Central memory CD8-positive, alpha-beta T cell (primary cell): ENCODE results near the gene RARS1.

Experiments used
- ATAC-seq: fragments of 150-1000 bp; cut with Tn5 transposase; replicated peaks from 2 replicates; pipeline ENCODE4 v1.10.0; 2022; ENCODE audit warnings: mild to moderate bottlenecking, moderate FRiP score, moderate number of reproducible peaks; ENCODE audit not compliant: poor library complexity, severe bottlenecking; ENCODE audit errors: extremely low read depth
- DNase-seq, 2 donors: peaks; one replicate each; pipeline ENCODE4 v3.0.0; 2021; ENCODE audit warnings: low spot score in 2 of 2
- H3K27ac Mint-ChIP-seq: one replicate; pipeline ENCODE4 v1.8.0; 2022; ENCODE audit warnings: low read depth, mild to moderate bottlenecking, moderate library complexity, mixed read lengths
- H3K27me3 Mint-ChIP-seq: one replicate; pipeline ENCODE4 v1.8.0; 2022; ENCODE audit warnings: mixed read lengths
- H3K36me3 Mint-ChIP-seq: one replicate; pipeline ENCODE4 v1.8.0; 2022; ENCODE audit warnings: mild to moderate bottlenecking, moderate library complexity, mixed read lengths; ENCODE audit not compliant: insufficient read depth
- H3K4me1 Mint-ChIP-seq: one replicate; pipeline ENCODE4 v1.8.0; 2022; ENCODE audit warnings: mixed read lengths
- H3K4me3 Mint-ChIP-seq: one replicate; pipeline ENCODE4 v1.8.0; 2022; ENCODE audit warnings: mild to moderate bottlenecking, moderate library complexity, mixed read lengths
- H3K9me3 Mint-ChIP-seq: one replicate; pipeline ENCODE4 v1.8.0; 2022; ENCODE audit warnings: mixed read lengths

RARS1 gene

DNA sequence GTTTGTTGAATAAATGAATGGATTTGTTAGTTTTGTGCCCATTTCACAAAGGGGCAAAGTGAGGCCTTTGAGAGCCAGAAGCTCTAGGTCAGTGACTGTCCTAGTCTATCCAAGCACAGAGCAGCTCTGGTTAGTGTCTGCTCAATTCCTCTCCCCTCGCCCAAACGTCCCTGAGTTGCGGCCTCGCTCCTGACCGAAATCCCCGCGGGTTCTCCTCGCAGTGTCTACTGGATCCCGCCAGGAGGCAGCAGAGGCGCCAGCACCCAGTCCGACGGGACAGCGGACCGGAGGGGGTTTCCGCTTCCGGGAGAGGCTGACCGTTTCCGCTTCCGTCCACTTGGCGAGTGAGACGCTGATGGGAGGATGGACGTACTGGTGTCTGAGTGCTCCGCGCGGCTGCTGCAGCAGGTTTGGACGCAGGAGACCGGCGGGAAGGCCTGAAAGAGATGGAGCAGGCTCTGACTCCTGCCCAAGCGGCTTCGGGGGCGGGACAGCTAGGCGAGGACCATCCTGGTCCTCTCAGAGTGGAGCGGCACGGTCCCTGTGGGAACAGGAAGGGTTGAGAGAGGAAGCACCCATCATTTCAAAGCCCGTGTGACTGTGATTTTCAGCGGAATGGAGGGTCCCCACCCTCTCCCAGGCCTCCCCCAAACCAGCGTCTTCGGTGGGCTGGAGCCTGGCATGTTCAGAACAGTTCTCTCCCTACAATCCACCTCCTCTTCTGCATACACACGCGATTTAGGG, at the start of gene RARS1:
Gene RARS1, plus strand, starts transcription at position 336 of the 744 bp plus-strand sequence. Its CDS starts 28 bp downstream, at position 364.
- Mint-ChIP-seq H3K9me3 (no peaks in the 10 kb centered on the region), H3K27me3 (no peaks in the 10 kb centered on the region), H3K27ac (peak within 1 kb of the TSS; percentile 96), H3K4me1 (peaks cover 40% of the 10 kb centered on the region), H3K36me3 (peaks cover 43% of the 10 kb centered on the region), H3K4me3 (peak within 1 kb of the TSS; percentile 100)
- DNase-seq = peak; percentile 74 to 80
- ATAC-seq = peak; percentile 87

DNA sequence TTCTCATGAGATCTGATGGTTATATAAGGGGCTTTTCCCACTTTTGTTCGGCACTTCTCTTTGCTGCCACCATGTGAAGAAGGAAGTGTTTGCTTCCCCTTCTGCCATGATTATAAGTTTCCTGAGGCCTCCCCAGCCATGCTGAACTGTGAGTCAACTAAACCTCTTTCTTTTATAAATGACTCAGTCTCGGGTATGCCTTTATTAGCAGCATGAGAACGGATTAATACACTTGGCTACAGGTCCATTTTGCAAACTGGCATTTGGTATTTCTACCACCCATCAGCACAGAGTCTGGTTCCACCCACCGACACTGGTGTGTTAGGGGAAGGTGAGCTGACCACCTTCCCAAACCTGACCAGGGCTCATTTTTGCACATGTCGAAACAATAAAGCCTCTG, 47.9 kb upstream of the RARS1 start:
- H3K27me3 Mint-ChIP-seq = peaks cover 26% of the 10 kb centered on the region
- peaks cover 2% of the 10 kb centered on the region for H3K36me3 Mint-ChIP-seq
- no peaks in the 10 kb centered on the region for H3K9me3 Mint-ChIP-seq
- ATAC-seq (no peak), DNase-seq (no peak)
- H3K4me1 Mint-ChIP-seq = no peaks in the 10 kb centered on the region
- H3K4me3 Mint-ChIP-seq = no peak overlapping the region
- no peak overlapping the region for H3K27ac Mint-ChIP-seq

GRCh38 chr5:168443533-168443932, 42.7 kb upstream of the RARS1 start:
- Mint-ChIP-seq H3K27me3 (no peaks in the 10 kb centered on the region), H3K9me3 (no peaks in the 10 kb centered on the region), H3K4me3 (no peak overlapping the region), H3K4me1 (no peaks in the 10 kb centered on the region), H3K36me3 (peaks cover 2% of the 10 kb centered on the region), H3K27ac (no peak overlapping the region)
- DNase-seq (no peak), ATAC-seq (no peak)

GRCh38 chr5:168443950-168444700, 42.1 kb upstream of the RARS1 start:
- Mint-ChIP-seq H3K27ac (no peak overlapping the region), H3K36me3 (peaks cover 2% of the 10 kb centered on the region), H3K27me3 (no peaks in the 10 kb centered on the region), H3K9me3 (no peaks in the 10 kb centered on the region), H3K4me3 (no peak overlapping the region), H3K4me1 (no peaks in the 10 kb centered on the region)
- DNase-seq (no peak), ATAC-seq (no peak)

- no peaks in the 10 kb centered on the region for H3K9me3 Mint-ChIP-seq
- no peaks in the 10 kb centered on the region for H3K4me1 Mint-ChIP-seq
- no peak overlapping the region for H3K4me3 Mint-ChIP-seq
- DNase-seq (no peak), ATAC-seq (no peak)
- no peak overlapping the region for H3K27ac Mint-ChIP-seq
- H3K36me3 Mint-ChIP-seq = peaks cover 2% of the 10 kb centered on the region
- H3K27me3 Mint-ChIP-seq = no peaks in the 10 kb centered on the region
Measured at GRCh38 chr5:168446983-168447619, 39.2 kb upstream of the RARS1 start.

GRCh38 chr5:168447808-168448207, 38.5 kb upstream of the RARS1 start:
- no peak overlapping the region for H3K27ac Mint-ChIP-seq
- DNase-seq = no peak

GRCh38 chr5:168449166-168449565, 37.1 kb upstream of the RARS1 start:
- no peaks in the 10 kb centered on the region for H3K4me1 Mint-ChIP-seq
- H3K36me3 Mint-ChIP-seq = peaks cover 2% of the 10 kb centered on the region
- ATAC-seq = no peak
- no peak overlapping the region for H3K27ac Mint-ChIP-seq
- no peak for DNase-seq
- H3K27me3 Mint-ChIP-seq = no peaks in the 10 kb centered on the region
- no peak overlapping the region for H3K4me3 Mint-ChIP-seq
- H3K9me3 Mint-ChIP-seq = no peaks in the 10 kb centered on the region

More at GRCh38 chr5:168447808-168448207, 38.5 kb upstream of the RARS1 start:
- Mint-ChIP-seq H3K4me3 (no peak overlapping the region), H3K9me3 (no peaks in the 10 kb centered on the region), H3K4me1 (no peaks in the 10 kb centered on the region), H3K36me3 (peaks cover 2% of the 10 kb centered on the region), H3K27me3 (no peaks in the 10 kb centered on the region)
- no peak for ATAC-seq

DNA sequence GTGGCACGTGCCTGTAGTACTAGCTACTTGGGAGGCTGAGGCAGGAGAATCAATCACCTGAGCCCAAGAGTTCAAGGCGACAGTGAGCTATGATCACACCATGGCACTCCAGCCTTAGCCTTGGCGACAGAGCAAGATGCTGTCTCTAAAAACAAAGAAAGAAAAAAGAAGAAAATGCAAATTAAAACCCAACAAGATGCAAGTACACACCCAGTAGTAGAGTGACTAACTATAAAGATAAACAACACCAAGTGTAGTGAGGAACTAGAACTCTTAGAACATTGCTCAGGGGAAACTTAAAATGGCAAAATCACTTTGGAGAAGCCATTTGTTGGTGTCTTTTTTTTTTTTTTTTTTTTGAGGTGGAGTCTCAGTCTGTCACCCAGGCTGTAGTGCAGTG, 34.7 kb upstream of the RARS1 start:
- H3K27ac Mint-ChIP-seq = no peak overlapping the region

DNA sequence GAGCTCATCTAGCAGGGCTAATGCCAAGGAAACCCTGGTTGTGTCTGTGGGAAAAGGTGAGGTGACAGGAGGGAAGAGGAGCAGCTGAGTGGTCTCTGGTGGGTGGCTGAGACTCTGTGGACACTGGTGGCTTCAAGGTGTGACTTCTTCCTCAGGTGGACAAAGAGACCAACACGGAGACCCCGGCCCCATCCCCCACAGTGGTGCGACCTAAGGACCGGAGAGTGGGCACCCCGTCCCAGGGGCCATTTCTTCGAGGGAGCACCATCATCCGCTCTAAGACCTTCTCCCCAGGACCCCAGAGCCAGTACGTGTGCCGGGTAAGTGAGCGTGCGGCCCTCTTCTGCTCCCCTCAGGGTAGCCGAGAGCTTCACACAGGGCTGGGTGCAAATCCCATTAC, 31.1 kb upstream of the RARS1 start:
- peaks cover 9% of the 10 kb centered on the region for H3K27me3 Mint-ChIP-seq
- H3K4me1 Mint-ChIP-seq = no peaks in the 10 kb centered on the region
- DNase-seq (no peak), ATAC-seq (no peak)
- H3K9me3 Mint-ChIP-seq = peaks cover 5% of the 10 kb centered on the region
- no peak overlapping the region for H3K4me3 Mint-ChIP-seq
- no peak overlapping the region for H3K27ac Mint-ChIP-seq
- H3K36me3 Mint-ChIP-seq = no peaks in the 10 kb centered on the region

More for the DNA sequence above, 34.7 kb upstream of the RARS1 start:
- Mint-ChIP-seq H3K4me3 (no peak overlapping the region), H3K36me3 (peaks cover 2% of the 10 kb centered on the region), H3K9me3 (no peaks in the 10 kb centered on the region), H3K4me1 (no peaks in the 10 kb centered on the region), H3K27me3 (no peaks in the 10 kb centered on the region)
- no peak for DNase-seq
- ATAC-seq = no peak

DNA sequence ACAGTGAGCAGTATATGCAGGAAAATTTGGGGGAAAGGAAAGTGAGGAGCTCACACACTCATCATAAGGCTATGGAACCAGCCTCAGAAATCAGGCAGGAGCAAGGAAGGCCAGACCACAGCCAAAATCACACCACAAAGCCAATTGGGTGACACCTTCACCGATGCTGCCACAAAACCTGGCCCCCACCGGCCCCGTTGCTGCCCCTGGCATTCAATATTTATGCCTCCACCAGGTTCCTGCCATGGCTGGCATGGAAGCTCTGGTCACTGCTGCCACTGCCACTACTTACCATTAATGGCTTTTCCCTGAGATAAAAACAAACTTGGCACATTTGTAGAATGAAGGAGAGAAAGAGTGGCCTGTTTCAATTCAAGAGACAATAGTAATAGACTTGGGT, 28.7 kb upstream of the RARS1 start:
- H3K4me3 Mint-ChIP-seq = no peak overlapping the region
- H3K4me1 Mint-ChIP-seq = no peaks in the 10 kb centered on the region
- H3K9me3 Mint-ChIP-seq = peaks cover 5% of the 10 kb centered on the region
- no peaks in the 10 kb centered on the region for H3K36me3 Mint-ChIP-seq
- DNase-seq = no peak
- H3K27ac Mint-ChIP-seq = no peak overlapping the region
- no peak for ATAC-seq
- peaks cover 9% of the 10 kb centered on the region for H3K27me3 Mint-ChIP-seq

- Mint-ChIP-seq H3K27ac (no peak overlapping the region), H3K27me3 (peaks cover 9% of the 10 kb centered on the region), H3K9me3 (peaks cover 5% of the 10 kb centered on the region), H3K4me1 (peaks cover 9% of the 10 kb centered on the region), H3K36me3 (no peaks in the 10 kb centered on the region), H3K4me3 (no peak overlapping the region)
- DNase-seq (no peak), ATAC-seq (no peak)
Measured at GRCh38 chr5:168460606-168461005, 25.7 kb upstream of the RARS1 start.

- no peak overlapping the region for H3K4me3 Mint-ChIP-seq
- H3K27me3 Mint-ChIP-seq = peaks cover 8% of the 10 kb centered on the region
- no peak overlapping the region for H3K27ac Mint-ChIP-seq
- peaks cover 5% of the 10 kb centered on the region for H3K9me3 Mint-ChIP-seq
- no peak for DNase-seq
- no peaks in the 10 kb centered on the region for H3K36me3 Mint-ChIP-seq
- H3K4me1 Mint-ChIP-seq = peaks cover 9% of the 10 kb centered on the region
- no peak for ATAC-seq
Measured at GRCh38 chr5:168463081-168463480, 23.2 kb upstream of the RARS1 start.
